ENCODE results near the gene TRPC4AP.

DNA sequence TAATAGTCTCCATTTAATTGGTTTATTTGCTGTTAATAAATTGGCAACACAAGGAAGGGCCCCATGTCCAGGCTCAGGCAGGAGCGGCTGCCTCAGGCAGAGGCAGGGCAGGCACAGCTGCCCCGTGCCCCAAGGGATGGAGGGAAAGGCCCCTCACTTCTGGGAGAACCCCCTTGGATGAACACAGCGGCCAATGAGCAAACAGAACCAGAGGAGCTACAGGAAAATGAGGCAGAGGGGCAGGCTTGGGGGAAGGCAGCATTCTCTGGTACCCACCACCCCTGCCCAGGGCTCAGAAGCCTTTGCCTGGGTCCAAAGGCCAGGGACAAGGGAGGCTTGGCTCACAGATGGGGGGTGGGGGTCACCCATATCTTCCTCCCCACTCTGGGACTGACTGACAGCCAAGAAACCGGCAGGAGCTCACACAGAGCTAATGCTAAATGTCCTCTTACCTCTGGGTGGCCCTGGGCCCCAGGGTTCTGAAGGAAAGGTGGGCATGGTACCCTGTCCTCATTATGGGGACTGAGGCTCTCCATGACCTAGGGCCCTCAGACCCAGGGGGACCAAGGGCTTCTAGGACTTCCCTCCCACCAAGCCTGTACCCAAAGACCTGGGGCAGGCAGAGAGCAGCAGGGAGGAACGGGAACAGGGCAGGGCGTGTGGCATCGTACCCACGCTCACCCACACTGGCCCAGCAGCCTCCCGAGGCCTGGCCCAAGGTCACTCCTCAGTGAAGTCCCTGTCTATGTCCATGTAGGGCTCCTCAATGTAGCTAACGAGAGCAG is 90.0 kb downstream of the TRPC4AP start:
- TF ChIP-seq, protein P1, sequence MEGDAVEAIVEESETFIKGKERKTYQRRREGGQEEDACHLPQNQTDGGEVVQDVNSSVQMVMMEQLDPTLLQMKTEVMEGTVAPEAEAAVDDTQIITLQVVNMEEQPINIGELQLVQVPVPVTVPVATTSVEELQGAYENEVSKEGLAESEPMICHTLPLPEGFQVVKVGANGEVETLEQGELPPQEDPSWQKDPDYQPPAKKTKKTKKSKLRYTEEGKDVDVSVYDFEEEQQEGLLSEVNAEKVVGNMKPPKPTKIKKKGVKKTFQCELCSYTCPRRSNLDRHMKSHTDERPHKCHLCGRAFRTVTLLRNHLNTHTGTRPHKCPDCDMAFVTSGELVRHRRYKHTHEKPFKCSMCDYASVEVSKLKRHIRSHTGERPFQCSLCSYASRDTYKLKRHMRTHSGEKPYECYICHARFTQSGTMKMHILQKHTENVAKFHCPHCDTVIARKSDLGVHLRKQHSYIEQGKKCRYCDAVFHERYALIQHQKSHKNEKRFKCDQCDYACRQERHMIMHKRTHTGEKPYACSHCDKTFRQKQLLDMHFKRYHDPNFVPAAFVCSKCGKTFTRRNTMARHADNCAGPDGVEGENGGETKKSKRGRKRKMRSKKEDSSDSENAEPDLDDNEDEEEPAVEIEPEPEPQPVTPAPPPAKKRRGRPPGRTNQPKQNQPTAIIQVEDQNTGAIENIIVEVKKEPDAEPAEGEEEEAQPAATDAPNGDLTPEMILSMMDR (IDR thresholded peaks at IDR 0.05): no peak
- TF ChIP-seq POLR2A (IDR thresholded peaks at IDR 0.05) (no peak), EP300 (IDR thresholded peaks at IDR 0.05) (no peak)

Data from tibial nerve (tissue), 4 donors.